Measurements from ENCODE around the gene CFAP100.

The CFAP100 gene

GRCh38 chr3:126376444-126376843 lies 18.3 kb upstream of the CFAP100 start:
- H3K27ac Mint-ChIP-seq, result no peak overlapping the region

DNA sequence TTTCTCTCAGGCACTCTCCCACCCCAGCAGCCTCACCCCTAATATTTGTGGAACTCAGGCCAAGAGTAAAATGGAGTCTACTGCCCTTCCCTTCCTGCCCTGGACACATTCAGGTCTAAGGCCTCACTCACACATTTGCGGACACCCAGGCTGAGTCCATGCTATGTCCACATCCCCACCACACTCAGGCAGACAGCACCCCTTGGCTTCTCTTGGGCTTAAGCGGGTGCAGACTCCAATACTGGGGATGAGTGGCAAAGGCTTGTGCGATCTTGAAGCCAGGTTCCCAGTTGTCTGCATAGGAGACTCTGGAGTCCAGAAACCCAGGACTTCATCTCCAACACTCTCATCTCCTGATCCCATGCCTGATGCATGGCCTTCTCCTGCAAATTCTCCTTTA lies 17.5 kb upstream of the CFAP100 start:
- Mint-ChIP-seq H3K27me3 (ENCODE audit: low read depth, poor library complexity) (peaks cover 10% of the 10 kb centered on the region), H3K9me3 (no peaks in the 10 kb centered on the region), H3K4me3 (no peak overlapping the region), H3K4me1 (peaks cover 40% of the 10 kb centered on the region), H3K36me3 (ENCODE audit: low read depth) (no peaks in the 10 kb centered on the region), H3K27ac (no peak overlapping the region)
- no peak for DNase-seq
- TF ChIP-seq, protein P1, sequence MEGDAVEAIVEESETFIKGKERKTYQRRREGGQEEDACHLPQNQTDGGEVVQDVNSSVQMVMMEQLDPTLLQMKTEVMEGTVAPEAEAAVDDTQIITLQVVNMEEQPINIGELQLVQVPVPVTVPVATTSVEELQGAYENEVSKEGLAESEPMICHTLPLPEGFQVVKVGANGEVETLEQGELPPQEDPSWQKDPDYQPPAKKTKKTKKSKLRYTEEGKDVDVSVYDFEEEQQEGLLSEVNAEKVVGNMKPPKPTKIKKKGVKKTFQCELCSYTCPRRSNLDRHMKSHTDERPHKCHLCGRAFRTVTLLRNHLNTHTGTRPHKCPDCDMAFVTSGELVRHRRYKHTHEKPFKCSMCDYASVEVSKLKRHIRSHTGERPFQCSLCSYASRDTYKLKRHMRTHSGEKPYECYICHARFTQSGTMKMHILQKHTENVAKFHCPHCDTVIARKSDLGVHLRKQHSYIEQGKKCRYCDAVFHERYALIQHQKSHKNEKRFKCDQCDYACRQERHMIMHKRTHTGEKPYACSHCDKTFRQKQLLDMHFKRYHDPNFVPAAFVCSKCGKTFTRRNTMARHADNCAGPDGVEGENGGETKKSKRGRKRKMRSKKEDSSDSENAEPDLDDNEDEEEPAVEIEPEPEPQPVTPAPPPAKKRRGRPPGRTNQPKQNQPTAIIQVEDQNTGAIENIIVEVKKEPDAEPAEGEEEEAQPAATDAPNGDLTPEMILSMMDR (IDR thresholded peaks at IDR 0.05), result no peak

More at GRCh38 chr3:126376444-126376843, 18.3 kb upstream of the CFAP100 start:
- no peak for DNase-seq
- H3K4me1 Mint-ChIP-seq, result peaks cover 40% of the 10 kb centered on the region
- no peaks in the 10 kb centered on the region for H3K36me3 Mint-ChIP-seq (ENCODE audit: low read depth)
- H3K9me3 Mint-ChIP-seq, result no peaks in the 10 kb centered on the region
- H3K27me3 Mint-ChIP-seq (ENCODE audit: low read depth, poor library complexity), result peaks cover 15% of the 10 kb centered on the region
- H3K4me3 Mint-ChIP-seq, result no peak overlapping the region
- TF ChIP-seq, protein P1 (IDR thresholded peaks at IDR 0.05), result no peak

DNA sequence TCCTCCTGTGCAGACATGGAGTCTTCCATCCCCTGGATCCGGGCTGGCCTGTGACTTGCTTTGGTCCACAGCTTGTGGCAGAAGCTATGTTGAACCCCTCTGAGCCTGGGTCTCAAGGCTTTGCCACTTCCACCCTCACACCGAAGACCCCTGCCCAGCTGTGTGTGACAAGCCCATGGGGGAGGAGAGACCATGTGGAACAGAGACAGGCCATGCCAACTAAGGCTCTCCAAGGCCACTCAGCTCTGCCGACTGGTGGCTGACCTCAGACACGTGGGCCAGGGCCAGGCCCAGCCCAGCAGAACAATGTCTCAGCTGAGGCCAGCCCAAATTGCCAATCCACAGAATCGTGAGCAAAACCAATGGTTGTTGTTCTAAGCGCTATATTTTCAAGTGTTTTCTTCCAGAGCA lies 16.4 kb upstream of the CFAP100 start:
- no peak for DNase-seq
- Mint-ChIP-seq H3K4me3 (no peak overlapping the region), H3K27ac (no peak overlapping the region), H3K27me3 (ENCODE audit: low read depth, poor library complexity) (peaks cover 10% of the 10 kb centered on the region), H3K4me1 (peaks cover 32% of the 10 kb centered on the region), H3K9me3 (peaks cover 7% of the 10 kb centered on the region), H3K36me3 (ENCODE audit: low read depth) (no peaks in the 10 kb centered on the region)
- TF ChIP-seq, protein P1 (IDR thresholded peaks at IDR 0.05), result no peak

GRCh38 chr3:126380011-126380768 lies 14.5 kb upstream of the CFAP100 start:
- Mint-ChIP-seq H3K4me1 (peaks cover 15% of the 10 kb centered on the region), H3K9me3 (peaks cover 20% of the 10 kb centered on the region), H3K27me3 (ENCODE audit: low read depth, poor library complexity) (peaks cover 16% of the 10 kb centered on the region), H3K27ac (no peak overlapping the region), H3K4me3 (no peak overlapping the region), H3K36me3 (ENCODE audit: low read depth) (no peaks in the 10 kb centered on the region)
- DNase-seq, result no peak
- TF ChIP-seq, protein P1 (IDR thresholded peaks at IDR 0.05), result no peak

- H3K4me1 Mint-ChIP-seq, result peaks cover under 1% of the 10 kb centered on the region
- peaks cover 21% of the 10 kb centered on the region for H3K27me3 Mint-ChIP-seq (ENCODE audit: low read depth, poor library complexity)
- no peak overlapping the region for H3K27ac Mint-ChIP-seq
These were observed 12.7 kb upstream of the CFAP100 start for GRCh38 chr3:126381966-126382365.

More at GRCh38 chr3:126381966-126382365, 12.7 kb upstream of the CFAP100 start:
- Mint-ChIP-seq H3K4me3 (no peak overlapping the region), H3K9me3 (peaks cover 21% of the 10 kb centered on the region), H3K36me3 (ENCODE audit: low read depth) (no peaks in the 10 kb centered on the region)
- TF ChIP-seq, protein P1 (IDR thresholded peaks at IDR 0.05), result no peak
- no peak for DNase-seq

Data from nephron progenitor cell (in vitro differentiated cells).